Dendritic cell treated with granulocyte-macrophage colony-stimulating factor and Interleukin-4, amounts not matched to agents 40 ng/mL and 50 ng/mL, for 4 days (primary cell): ENCODE measurements around the gene ARFGEF2.
"Not testable (repeated sequence)": the region's sequence is repeated elsewhere in the genome, so short reads cannot be mapped to it uniquely, and the experiment has no call there.

ENCODE experiments used
- H3K27ac Mint-ChIP-seq: one replicate; pipeline ENCODE4 v1.8.0; 2022; ENCODE audit warnings: mild to moderate bottlenecking, mixed read lengths
- H3K27me3 Mint-ChIP-seq: one replicate; pipeline ENCODE4 v1.8.0; 2022; ENCODE audit warnings: mild to moderate bottlenecking, mixed read lengths
- H3K36me3 Mint-ChIP-seq: one replicate; pipeline ENCODE4 v1.8.0; 2022; ENCODE audit warnings: low read depth, mixed read lengths
- H3K4me1 Mint-ChIP-seq: one replicate; pipeline ENCODE4 v1.8.0; 2022; ENCODE audit warnings: low read depth, mixed read lengths
- H3K4me3 Mint-ChIP-seq: one replicate; pipeline ENCODE4 v1.8.0; 2022; ENCODE audit warnings: mild to moderate bottlenecking, moderate library complexity, mixed read lengths
- H3K9me3 Mint-ChIP-seq: one replicate; pipeline ENCODE4 v1.8.0; 2022; ENCODE audit warnings: mixed read lengths
- intact Hi-C: fragments of 100-400 bp; cut with micrococcal nuclease; formaldehyde crosslinking; loops from one replicate; pipeline ENCODE4 v1.15.0; 2022

ARFGEF2 gene

DNA sequence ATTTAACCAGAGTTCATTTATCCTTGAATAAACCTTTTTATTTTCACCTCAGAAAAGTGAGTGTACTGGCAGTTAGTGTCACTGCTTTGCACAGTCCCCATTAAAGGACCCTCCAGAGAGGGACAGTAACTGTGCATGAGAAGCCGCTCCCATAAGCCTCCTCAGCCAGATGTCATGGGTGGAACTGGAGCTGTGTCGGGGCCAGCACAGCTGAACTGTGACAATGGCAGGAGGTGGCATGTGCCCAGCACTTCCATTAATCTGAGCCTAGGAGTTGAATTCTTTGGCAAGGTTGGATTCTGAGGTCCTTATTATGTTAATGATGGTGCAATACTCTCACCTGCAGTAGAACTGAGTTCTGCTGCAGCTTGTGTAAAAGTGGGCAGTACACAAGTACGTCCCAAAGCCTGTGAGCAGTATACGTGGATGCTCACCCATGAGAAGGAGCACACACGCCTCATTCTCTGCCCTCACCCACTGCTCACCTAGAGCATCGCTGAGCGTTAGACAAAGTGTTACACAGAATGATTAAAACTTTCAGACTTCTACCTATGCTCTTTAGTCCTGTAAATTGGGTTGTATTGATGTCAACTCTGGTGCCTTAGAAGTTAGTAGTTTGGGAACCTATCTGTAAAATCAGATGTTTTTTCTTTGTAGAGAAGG lies 112.7 kb downstream of the ARFGEF2 start:
- Mint-ChIP-seq H3K4me1 (peaks cover 16% of the 10 kb centered on the region), H3K27me3 (no peaks in the 10 kb centered on the region), H3K4me3 (no peak overlapping the region), H3K36me3 (peaks cover 59% of the 10 kb centered on the region), H3K9me3 (no peaks in the 10 kb centered on the region), H3K27ac (no peak overlapping the region)
- intact Hi-C loops = no loop called here

- no peaks in the 10 kb centered on the region for H3K9me3 Mint-ChIP-seq
- peak overlapping the region; percentile 87 for H3K27ac Mint-ChIP-seq
- H3K4me1 Mint-ChIP-seq = peaks cover 23% of the 10 kb centered on the region
- intact Hi-C loops = loop anchor here (1.0 kb wide), 1 partner anchor 8 kb away; the partner anchor contains the start of gene CSE1L
- H3K4me3 Mint-ChIP-seq = no peak overlapping the region
- H3K27me3 Mint-ChIP-seq = no peaks in the 10 kb centered on the region
- peaks cover 26% of the 10 kb centered on the region for H3K36me3 Mint-ChIP-seq
Observed at GRCh38 chr20:49037962-49038387, 116.5 kb downstream of the ARFGEF2 start.

DNA sequence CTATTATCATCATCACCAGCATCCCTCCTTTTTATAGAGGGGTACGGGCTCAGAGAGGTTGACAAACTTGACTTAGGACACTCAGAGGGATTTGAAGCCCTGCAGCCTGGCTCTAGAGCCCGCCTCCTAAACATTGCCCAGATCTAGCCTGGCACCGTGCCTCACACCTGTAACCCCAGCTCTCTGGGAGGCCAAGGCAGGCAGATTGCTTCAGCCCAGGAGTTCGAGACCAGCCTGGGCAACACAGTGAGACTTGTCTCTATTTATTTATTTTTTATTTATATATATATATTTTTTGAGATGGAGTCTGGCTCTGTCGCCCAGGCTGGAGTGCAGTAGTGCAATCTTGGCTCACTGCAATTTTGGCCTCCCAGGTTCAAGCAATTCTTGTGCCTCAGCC lies 118.3 kb downstream of the ARFGEF2 start:
- H3K4me3 Mint-ChIP-seq = no peak overlapping the region
- peaks cover 29% of the 10 kb centered on the region for H3K4me1 Mint-ChIP-seq
- H3K36me3 Mint-ChIP-seq = peaks cover 8% of the 10 kb centered on the region
- H3K27ac Mint-ChIP-seq = peak overlapping the region; percentile 35
- no peaks in the 10 kb centered on the region for H3K27me3 Mint-ChIP-seq
- no peaks in the 10 kb centered on the region for H3K9me3 Mint-ChIP-seq
- intact Hi-C loops = no loop called here

- intact Hi-C loops = no loop called here
- H3K9me3 Mint-ChIP-seq = no peaks in the 10 kb centered on the region
- peaks cover 42% of the 10 kb centered on the region for H3K4me1 Mint-ChIP-seq
- H3K4me3 Mint-ChIP-seq = no peak overlapping the region
- no peaks in the 10 kb centered on the region for H3K27me3 Mint-ChIP-seq
- peak overlapping the region; percentile 27 for H3K27ac Mint-ChIP-seq
- H3K36me3 Mint-ChIP-seq = peaks cover 16% of the 10 kb centered on the region
Observed at GRCh38 chr20:49043000-49043399, 121.5 kb downstream of the ARFGEF2 start.

- Mint-ChIP-seq H3K9me3 (no peaks in the 10 kb centered on the region), H3K4me1 (peaks cover 40% of the 10 kb centered on the region), H3K36me3 (peaks cover 24% of the 10 kb centered on the region), H3K27me3 (no peaks in the 10 kb centered on the region), H3K4me3 (peak overlapping the region; percentile 99), H3K27ac (peak overlapping the region; percentile 99)
- intact Hi-C loops = loop anchor here (1.0 kb wide), 1 partner anchor 7 kb away; no protein-coding TSS in a partner anchor
Observed at GRCh38 chr20:49045440-49046086, 124.1 kb downstream of the ARFGEF2 start.

GRCh38 chr20:49046087-49046900 lies 124.8 kb downstream of the ARFGEF2 start, which contains the start of gene CSE1L:
Gene CSE1L (plus strand): TSS chr20:49046312. CDS start chr20:49058464, 12,152 bp downstream.
- H3K4me1 Mint-ChIP-seq = peaks cover 44% of the 10 kb centered on the region
- intact Hi-C loops = loop anchor here (1.0 kb wide), 1 partner anchor 8 kb away; no protein-coding TSS in a partner anchor

DNA sequence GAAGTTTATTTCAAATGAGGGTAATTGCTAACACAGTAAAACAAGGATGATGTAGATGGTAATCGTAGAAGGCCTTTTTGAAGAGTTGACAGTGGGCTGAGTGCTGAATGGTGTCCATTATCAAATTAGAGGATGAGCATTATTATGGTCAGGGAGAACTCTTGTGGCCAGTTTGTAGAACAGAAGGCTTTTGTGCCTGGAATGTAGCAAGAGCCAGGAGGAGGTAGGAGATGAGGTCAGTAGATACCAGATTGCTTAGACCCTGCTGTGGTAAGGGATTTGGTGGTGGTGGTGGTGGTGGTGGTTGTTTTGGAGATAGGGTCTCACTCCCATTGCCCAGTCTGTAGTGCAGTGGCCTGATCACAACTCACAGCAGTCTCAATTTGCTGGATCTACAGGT lies 130.8 kb downstream of the ARFGEF2 start:
- no peaks in the 10 kb centered on the region for H3K9me3 Mint-ChIP-seq
- H3K27ac Mint-ChIP-seq = no peak overlapping the region
- intact Hi-C loops = no loop called here
- H3K36me3 Mint-ChIP-seq = peaks cover 32% of the 10 kb centered on the region
- no peak overlapping the region for H3K4me3 Mint-ChIP-seq
- no peaks in the 10 kb centered on the region for H3K27me3 Mint-ChIP-seq
- peaks cover 50% of the 10 kb centered on the region for H3K4me1 Mint-ChIP-seq

More at GRCh38 chr20:49046087-49046900, 124.8 kb downstream of the ARFGEF2 start, which contains the start of gene CSE1L:
- Mint-ChIP-seq H3K27ac (peak within 1 kb of the TSS; percentile 99), H3K27me3 (no peaks in the 10 kb centered on the region), H3K36me3 (peaks cover 31% of the 10 kb centered on the region), H3K9me3 (no peaks in the 10 kb centered on the region), H3K4me3 (peak within 1 kb of the TSS; percentile 99)

- intact Hi-C loops = no loop called here
- peaks cover 40% of the 10 kb centered on the region for H3K36me3 Mint-ChIP-seq
- no peaks in the 10 kb centered on the region for H3K9me3 Mint-ChIP-seq
- H3K4me1 Mint-ChIP-seq = peaks cover 32% of the 10 kb centered on the region
- H3K4me3 Mint-ChIP-seq = no peak overlapping the region
- H3K27me3 Mint-ChIP-seq = no peaks in the 10 kb centered on the region
- no peak overlapping the region for H3K27ac Mint-ChIP-seq
Observed at GRCh38 chr20:49054056-49054643, 132.6 kb downstream of the ARFGEF2 start.

DNA sequence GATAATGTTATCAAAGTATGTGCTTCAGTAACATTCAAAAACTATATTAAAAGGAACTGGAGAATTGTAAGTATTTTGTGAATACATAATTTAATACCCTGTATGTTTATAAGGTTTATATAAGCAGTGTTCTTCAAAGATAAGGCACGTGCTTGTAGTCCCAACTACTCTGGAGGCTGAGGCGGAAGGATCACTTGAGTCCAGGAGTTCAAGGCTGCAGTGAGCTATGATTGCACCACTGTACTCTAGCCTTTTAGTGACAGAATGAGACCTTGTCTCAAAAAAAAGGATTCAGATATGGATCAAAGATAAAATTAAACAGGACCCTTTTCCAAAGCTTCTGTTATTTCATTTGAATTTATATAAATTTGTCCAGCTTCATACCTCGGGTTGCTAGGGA lies 141.8 kb downstream of the ARFGEF2 start:
- Mint-ChIP-seq H3K36me3 (peaks cover 70% of the 10 kb centered on the region), H3K4me1 (no peaks in the 10 kb centered on the region), H3K9me3 (no peaks in the 10 kb centered on the region), H3K27ac (no peak overlapping the region), H3K4me3 (no peak overlapping the region), H3K27me3 (no peaks in the 10 kb centered on the region)
- intact Hi-C loops = no loop called here

DNA sequence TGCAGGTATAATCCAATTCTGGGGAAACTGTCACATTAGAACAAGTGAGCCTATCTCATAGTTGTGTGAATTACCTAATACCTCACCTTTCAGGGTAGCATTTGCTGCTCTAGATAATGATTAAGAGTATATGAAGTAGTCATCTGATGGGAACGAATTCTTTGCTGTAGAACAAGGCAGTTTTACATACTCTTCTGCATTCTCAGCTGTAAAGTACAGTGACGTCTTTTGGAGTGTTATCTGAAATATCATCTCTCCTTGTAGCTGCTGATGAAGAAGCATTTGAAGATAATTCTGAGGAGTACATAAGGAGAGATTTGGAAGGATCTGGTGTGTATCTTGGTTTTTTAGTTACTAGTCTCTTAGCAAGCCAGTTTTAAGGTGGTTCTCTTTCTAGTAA lies 153.0 kb downstream of the ARFGEF2 start:
- no peak overlapping the region for H3K27ac Mint-ChIP-seq
- H3K27me3 Mint-ChIP-seq = no peaks in the 10 kb centered on the region
- H3K4me3 Mint-ChIP-seq = no peak overlapping the region
- peaks cover 81% of the 10 kb centered on the region for H3K36me3 Mint-ChIP-seq
- intact Hi-C loops = no loop called here
- no peaks in the 10 kb centered on the region for H3K4me1 Mint-ChIP-seq
- no peaks in the 10 kb centered on the region for H3K9me3 Mint-ChIP-seq

- Mint-ChIP-seq H3K4me1 (no peaks in the 10 kb centered on the region), H3K4me3 (no peak overlapping the region), H3K36me3 (peaks cover 91% of the 10 kb centered on the region), H3K9me3 (no peaks in the 10 kb centered on the region), H3K27ac (no peak overlapping the region), H3K27me3 (no peaks in the 10 kb centered on the region)
- intact Hi-C loops = no loop called here
Observed at GRCh38 chr20:49078310-49078709, 156.8 kb downstream of the ARFGEF2 start.

- peaks cover 94% of the 10 kb centered on the region for H3K36me3 Mint-ChIP-seq
- H3K9me3 Mint-ChIP-seq, H3K4me3 Mint-ChIP-seq, H3K27ac Mint-ChIP-seq, H3K4me1 Mint-ChIP-seq, H3K27me3 Mint-ChIP-seq: not testable (repeated sequence)
- intact Hi-C loops = loop anchor here (10.0 kb wide), 1 partner anchor 173 kb away; no protein-coding TSS in a partner anchor
Observed at GRCh38 chr20:49082295-49082694, 160.8 kb downstream of the ARFGEF2 start.
